Measurements from ENCODE around the gene SLC5A1.

Gene SLC5A1

GRCh38 chr22:32063701-32064100 lies 20.6 kb downstream of the SLC5A1 start:
- no peak for ATAC-seq
- TF ChIP-seq ZNF565 (CRISPR knock-in tag; conservative IDR thresholded peaks at IDR 0.05; ENCODE audit: low read depth) (no peak), CSRNP3 (CRISPR knock-in tag; IDR thresholded peaks at IDR 0.05) (no peak), OSR1 (CRISPR knock-in tag; IDR thresholded peaks at IDR 0.05) (no peak), ZNF8 (CRISPR knock-in tag; IDR thresholded peaks at IDR 0.05) (no peak), PPARA (CRISPR knock-in tag; IDR thresholded peaks at IDR 0.05; ENCODE audit: borderline replicate concordance) (no peak)
- TF ChIP-seq, protein P1, sequence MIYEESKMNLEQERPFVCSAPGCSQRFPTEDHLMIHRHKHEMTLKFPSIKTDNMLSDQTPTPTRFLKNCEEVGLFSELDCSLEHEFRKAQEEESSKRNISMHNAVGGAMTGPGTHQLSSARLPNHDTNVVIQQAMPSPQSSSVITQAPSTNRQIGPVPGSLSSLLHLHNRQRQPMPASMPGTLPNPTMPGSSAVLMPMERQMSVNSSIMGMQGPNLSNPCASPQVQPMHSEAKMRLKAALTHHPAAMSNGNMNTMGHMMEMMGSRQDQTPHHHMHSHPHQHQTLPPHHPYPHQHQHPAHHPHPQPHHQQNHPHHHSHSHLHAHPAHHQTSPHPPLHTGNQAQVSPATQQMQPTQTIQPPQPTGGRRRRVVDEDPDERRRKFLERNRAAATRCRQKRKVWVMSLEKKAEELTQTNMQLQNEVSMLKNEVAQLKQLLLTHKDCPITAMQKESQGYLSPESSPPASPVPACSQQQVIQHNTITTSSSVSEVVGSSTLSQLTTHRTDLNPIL (CRISPR knock-in tag; IDR thresholded peaks at IDR 0.05; ENCODE audit: low read depth) = no peak
- TF ChIP-seq, protein P2, sequence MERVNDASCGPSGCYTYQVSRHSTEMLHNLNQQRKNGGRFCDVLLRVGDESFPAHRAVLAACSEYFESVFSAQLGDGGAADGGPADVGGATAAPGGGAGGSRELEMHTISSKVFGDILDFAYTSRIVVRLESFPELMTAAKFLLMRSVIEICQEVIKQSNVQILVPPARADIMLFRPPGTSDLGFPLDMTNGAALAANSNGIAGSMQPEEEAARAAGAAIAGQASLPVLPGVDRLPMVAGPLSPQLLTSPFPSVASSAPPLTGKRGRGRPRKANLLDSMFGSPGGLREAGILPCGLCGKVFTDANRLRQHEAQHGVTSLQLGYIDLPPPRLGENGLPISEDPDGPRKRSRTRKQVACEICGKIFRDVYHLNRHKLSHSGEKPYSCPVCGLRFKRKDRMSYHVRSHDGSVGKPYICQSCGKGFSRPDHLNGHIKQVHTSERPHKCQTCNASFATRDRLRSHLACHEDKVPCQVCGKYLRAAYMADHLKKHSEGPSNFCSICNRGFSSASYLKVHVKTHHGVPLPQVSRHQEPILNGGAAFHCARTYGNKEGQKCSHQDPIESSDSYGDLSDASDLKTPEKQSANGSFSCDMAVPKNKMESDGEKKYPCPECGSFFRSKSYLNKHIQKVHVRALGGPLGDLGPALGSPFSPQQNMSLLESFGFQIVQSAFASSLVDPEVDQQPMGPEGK (CRISPR knock-in tag; IDR thresholded peaks at IDR 0.05; ENCODE audit: borderline replicate concordance) = no peak

DNA sequence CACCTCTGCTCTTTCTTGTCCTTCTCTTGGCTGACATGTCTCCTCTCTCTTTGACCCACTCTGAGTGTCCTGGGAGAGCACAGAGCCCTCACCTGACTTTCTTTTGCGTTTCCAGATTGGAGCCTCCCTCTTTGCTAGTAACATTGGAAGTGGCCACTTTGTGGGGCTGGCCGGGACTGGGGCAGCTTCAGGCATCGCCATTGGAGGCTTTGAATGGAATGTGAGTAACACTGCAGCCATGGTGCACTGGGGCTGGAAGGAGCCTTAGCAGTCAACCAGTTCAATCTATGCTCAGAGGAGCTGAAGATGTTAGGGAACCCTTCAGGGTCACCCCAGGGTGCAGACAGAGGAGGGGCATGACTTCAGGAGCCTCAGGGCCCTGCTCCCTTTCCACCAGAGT lies 23.8 kb downstream of the SLC5A1 start:
- TF ChIP-seq OSR1 (CRISPR knock-in tag; IDR thresholded peaks at IDR 0.05) = no peak
- no peak for TF ChIP-seq ARNTL (CRISPR knock-in tag; IDR thresholded peaks at IDR 0.05; ENCODE audit: borderline replicate concordance, low read depth)
- no peak for TF ChIP-seq ZNF70 (CRISPR knock-in tag; IDR thresholded peaks at IDR 0.05)
- ATAC-seq = no peak

DNA sequence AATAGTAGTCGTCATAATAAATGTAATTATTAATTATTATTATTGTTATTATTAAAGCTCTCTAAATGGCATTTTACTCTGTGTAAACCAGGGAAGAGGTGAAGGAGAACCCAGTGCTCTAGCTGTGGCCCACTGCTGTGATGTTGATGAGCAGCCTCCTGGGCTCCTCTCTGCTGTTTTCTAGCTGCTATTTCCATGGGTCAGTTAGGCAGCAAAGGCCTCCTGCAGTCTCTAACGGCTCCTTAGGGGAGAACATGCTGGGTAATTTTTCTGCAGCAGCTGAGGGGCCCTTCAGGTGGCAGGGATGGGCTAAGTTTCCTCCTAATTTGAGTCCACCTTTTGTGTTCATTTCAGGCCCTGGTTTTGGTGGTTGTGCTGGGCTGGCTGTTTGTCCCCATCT lies 24.6 kb downstream of the SLC5A1 start:
- ATAC-seq = no peak
- TF ChIP-seq, protein P3, sequence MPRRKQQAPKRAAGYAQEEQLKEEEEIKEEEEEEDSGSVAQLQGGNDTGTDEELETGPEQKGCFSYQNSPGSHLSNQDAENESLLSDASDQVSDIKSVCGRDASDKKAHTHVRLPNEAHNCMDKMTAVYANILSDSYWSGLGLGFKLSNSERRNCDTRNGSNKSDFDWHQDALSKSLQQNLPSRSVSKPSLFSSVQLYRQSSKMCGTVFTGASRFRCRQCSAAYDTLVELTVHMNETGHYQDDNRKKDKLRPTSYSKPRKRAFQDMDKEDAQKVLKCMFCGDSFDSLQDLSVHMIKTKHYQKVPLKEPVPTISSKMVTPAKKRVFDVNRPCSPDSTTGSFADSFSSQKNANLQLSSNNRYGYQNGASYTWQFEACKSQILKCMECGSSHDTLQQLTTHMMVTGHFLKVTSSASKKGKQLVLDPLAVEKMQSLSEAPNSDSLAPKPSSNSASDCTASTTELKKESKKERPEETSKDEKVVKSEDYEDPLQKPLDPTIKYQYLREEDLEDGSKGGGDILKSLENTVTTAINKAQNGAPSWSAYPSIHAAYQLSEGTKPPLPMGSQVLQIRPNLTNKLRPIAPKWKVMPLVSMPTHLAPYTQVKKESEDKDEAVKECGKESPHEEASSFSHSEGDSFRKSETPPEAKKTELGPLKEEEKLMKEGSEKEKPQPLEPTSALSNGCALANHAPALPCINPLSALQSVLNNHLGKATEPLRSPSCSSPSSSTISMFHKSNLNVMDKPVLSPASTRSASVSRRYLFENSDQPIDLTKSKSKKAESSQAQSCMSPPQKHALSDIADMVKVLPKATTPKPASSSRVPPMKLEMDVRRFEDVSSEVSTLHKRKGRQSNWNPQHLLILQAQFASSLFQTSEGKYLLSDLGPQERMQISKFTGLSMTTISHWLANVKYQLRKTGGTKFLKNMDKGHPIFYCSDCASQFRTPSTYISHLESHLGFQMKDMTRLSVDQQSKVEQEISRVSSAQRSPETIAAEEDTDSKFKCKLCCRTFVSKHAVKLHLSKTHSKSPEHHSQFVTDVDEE (CRISPR knock-in tag; IDR thresholded peaks at IDR 0.05) = no peak
- no peak for TF ChIP-seq TCF4 (CRISPR knock-in tag; IDR thresholded peaks at IDR 0.05; ENCODE audit: borderline replicate concordance)
- TF ChIP-seq, protein P1 (CRISPR knock-in tag; IDR thresholded peaks at IDR 0.05; ENCODE audit: low read depth) = no peak
- no peak for TF ChIP-seq GLIS3 (CRISPR knock-in tag; IDR thresholded peaks at IDR 0.05)
- no peak for TF ChIP-seq ZNF70 (CRISPR knock-in tag; IDR thresholded peaks at IDR 0.05)
- TF ChIP-seq, protein P2 (CRISPR knock-in tag; IDR thresholded peaks at IDR 0.05; ENCODE audit: borderline replicate concordance) = no peak
- TF ChIP-seq ZNF8 (CRISPR knock-in tag; IDR thresholded peaks at IDR 0.05) = no peak
- TF ChIP-seq OSR1 (CRISPR knock-in tag; IDR thresholded peaks at IDR 0.05) = no peak
- no peak for TF ChIP-seq RARB (CRISPR knock-in tag; IDR thresholded peaks at IDR 0.05)
- TF ChIP-seq ARNTL (CRISPR knock-in tag; IDR thresholded peaks at IDR 0.05; ENCODE audit: borderline replicate concordance, low read depth) = no peak
- TF ChIP-seq BACH2 (CRISPR knock-in tag; IDR thresholded peaks at IDR 0.05; ENCODE audit: borderline replicate concordance) = no peak
- no peak for TF ChIP-seq ISL1 (CRISPR knock-in tag; IDR thresholded peaks at IDR 0.05)
- TF ChIP-seq POU6F1 (CRISPR knock-in tag; IDR thresholded peaks at IDR 0.05; ENCODE audit: borderline replicate concordance, low read depth) = no peak
- no peak for TF ChIP-seq ESRRG (CRISPR knock-in tag; IDR thresholded peaks at IDR 0.05)
- TF ChIP-seq CSRNP3 (CRISPR knock-in tag; IDR thresholded peaks at IDR 0.05) = no peak
